NCI-H2107 treated with DMSO at 0.1 percent for 48 hours (cell line): ENCODE measurements around the gene MEAK7.

Experiments used
- DNase-seq: peaks from one replicate; lab custom pipeline; 2025; ENCODE audit not compliant: unreplicated experiment; lab: John Stamatoyannopoulos, UW

Gene MEAK7, protein sequence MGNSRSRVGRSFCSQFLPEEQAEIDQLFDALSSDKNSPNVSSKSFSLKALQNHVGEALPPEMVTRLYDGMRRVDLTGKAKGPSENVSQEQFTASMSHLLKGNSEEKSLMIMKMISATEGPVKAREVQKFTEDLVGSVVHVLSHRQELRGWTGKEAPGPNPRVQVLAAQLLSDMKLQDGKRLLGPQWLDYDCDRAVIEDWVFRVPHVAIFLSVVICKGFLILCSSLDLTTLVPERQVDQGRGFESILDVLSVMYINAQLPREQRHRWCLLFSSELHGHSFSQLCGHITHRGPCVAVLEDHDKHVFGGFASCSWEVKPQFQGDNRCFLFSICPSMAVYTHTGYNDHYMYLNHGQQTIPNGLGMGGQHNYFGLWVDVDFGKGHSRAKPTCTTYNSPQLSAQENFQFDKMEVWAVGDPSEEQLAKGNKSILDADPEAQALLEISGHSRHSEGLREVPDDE

DNA sequence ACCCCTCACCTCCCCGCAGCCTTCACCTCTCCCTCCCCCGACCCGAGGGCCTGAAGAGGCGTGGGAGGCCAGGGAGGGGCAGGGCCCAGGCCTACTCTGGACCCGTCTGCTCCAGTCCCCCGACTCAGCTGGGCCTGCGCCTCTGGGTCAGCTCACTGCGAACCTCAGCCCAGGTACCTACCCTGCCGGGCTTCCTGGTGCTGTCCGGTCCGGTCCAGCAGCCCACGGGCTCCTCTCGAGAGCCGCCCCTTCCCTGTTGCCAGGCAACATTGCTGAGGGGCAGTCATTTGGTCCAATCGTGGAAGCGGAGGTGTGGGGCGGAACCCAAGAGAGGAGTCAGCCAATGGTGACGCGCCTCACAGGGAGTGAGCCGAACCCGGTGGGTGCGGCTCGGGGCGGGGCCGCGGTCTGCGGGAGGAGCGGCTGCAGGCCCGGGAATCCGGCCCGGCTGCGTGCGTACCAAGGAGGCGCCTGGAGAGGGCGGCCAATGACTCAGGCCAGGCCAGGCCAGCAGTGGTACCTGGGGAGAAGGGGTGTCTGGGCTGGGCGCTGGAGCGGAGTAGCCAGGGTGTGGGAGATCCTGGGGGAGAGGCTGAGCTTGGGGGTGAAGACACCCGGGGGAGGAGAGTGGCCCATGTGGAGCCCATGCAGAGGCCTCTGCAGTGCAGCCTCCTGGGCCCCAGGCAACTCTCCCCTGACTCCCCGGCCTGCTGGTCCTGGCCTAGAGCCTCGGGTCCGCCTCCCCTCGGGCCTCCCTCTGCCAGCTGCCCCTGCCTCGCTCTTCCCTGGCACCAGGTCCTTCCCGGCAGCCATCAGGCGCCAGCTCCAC is at the start of gene MEAK7:
Gene MEAK7 (minus strand): TSS at position 240 of the 829 bp plus-strand sequence. CDS start 6,573 bp downstream, outside the sequence.
- no peak for DNase-seq

DNA sequence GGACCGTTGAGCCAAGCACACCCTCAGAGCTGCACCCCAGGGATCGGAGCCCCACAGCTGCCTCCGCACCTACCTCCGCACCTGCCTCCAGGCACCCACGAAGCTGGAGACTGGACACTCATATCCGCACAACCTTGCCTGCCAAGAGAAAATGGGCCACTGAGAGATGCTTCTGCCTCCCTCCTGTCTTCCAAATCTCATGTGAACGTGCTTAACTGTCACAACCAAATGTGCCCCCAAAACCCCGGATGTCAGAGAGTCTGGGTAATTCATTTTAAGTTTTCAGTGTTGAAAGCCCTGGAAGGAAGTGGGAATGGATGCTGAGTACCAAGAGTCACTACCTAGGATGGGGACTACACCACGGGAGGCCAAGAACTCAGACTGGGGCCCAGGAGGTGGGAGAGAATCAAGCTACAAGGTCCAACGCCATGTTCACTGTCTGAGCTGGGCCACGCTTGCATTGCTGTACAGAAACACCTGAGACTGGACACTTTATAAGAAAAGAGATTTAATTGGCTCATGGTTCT is 49.5 kb upstream of the MEAK7 start:
- no peak for DNase-seq

DNA sequence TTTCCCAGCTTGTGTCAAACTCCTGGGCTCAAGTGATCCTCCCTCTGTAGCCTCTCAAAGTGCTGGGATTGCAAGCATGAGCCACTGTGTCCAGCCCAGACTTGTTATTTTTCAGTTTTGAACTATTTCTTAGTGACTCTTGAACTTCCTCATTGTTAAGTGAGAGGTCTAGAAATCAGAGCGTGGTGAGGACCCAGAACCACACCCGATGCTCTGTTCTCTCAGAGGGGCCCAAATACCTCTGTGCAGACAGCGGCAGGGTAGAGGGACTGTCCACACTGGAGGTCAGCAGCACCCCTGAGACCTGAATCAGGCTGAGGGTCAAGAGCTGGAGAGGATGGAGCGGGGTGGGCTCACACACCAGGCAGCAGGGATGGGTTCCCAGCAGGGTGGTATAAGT is 47.7 kb upstream of the MEAK7 start:
- no peak for DNase-seq

DNA sequence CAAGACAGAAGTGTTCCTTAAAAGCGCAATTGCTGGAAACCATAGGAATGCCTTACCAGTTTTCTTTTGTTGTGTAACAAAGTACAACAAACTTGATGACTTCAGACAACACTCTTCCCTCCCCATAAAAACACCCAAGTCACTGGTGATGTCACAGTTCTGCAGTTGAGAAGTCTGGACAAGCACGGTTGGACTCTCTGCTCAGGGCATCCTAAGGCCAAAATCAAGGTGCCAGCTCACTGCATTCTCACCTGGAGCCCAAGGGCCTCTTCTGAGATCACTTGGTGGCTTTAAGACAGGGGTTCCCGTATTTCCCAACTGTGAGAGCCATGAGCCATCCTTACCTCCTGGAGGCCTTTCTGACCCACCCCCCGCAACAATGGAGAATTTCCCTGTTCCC is 45.6 kb upstream of the MEAK7 start:
- no peak for DNase-seq

DNA sequence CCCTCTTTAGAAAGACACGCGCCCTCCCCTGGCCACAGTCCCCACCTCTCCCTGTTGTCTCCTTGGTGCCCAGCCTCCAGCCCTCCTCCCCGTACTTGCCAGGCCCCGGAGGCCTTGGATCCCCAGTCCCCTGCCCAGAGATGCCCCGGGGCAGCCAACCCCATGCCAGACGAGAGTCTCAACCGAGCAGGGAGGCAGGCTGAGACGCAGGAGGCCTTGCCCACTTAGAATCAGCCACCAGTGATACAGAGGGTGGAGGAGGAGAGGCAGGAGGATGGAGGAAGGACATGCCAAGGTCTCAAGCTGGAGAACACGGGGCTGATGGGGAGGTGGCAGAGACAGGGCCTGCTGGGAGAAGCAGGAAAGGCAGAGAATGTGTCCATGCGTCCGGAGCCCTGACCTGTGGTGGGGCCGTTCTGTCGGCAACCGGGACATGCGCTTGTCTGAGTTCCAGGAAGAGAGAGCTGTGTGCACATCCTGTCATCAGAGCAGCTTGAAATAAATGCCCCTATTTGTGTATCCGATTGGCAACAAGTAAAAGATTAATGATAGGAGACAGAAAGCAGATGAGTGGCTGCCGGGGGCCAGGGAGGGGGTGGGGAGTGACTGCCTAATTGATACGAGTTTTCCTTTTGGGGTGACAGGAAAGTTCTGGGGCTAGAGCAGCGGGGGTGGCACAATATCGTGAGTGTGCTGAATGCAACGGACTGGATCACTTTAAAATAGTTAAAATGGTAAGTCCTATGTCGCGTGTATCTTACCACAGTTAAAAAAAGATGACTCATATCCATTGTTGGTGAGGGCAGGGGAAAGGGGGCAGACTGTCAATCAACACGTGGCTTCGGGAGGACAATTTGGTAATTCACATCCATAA is 44.7 kb upstream of the MEAK7 start:
- DNase-seq = no peak

DNA sequence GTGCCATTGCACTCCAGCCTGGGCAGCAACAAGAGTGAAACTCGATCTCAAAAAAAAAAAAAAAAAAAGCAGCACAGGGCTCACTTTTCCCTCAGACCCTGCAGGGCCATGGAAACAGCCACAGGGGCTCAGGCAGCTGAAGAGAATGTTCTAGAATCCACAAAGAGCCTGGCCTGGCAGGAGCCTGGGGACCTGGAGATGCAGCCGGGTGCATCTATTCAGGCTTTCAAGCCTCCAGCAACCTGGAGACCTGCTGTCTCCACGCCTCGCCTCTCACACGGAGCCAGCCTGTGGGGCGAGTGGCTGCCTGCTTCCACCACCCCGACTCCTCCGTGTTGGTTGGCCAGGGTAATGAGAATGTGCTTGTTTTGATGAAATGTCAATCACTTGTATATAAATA is 44.0 kb upstream of the MEAK7 start:
- no peak for DNase-seq

DNA sequence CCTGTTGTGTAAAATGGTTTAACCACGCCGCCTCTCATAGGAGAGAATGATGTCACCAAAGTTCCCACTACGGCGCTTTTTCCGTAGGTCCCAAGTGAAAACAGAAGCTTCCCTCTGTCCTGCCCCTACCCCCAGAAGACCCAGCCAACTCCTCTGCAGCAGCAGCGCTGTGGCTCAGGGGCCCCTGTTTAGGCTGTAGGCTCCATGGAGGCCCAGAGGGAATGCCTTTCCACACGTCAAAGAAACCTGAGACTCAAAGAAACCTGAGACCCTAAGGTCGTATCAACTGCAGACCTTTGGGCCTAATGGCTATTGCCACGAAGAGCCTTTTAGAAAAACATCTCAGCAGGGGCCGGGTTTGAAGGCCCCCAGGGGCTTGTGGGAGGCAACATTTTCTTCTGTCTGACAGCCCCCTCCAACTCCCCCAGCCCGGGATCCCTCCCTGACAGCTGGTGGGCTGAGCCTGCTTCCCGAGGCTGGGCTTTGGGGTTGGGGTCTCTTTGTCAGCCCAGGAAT is 43.1 kb upstream of the MEAK7 start:
- DNase-seq = no peak

DNA sequence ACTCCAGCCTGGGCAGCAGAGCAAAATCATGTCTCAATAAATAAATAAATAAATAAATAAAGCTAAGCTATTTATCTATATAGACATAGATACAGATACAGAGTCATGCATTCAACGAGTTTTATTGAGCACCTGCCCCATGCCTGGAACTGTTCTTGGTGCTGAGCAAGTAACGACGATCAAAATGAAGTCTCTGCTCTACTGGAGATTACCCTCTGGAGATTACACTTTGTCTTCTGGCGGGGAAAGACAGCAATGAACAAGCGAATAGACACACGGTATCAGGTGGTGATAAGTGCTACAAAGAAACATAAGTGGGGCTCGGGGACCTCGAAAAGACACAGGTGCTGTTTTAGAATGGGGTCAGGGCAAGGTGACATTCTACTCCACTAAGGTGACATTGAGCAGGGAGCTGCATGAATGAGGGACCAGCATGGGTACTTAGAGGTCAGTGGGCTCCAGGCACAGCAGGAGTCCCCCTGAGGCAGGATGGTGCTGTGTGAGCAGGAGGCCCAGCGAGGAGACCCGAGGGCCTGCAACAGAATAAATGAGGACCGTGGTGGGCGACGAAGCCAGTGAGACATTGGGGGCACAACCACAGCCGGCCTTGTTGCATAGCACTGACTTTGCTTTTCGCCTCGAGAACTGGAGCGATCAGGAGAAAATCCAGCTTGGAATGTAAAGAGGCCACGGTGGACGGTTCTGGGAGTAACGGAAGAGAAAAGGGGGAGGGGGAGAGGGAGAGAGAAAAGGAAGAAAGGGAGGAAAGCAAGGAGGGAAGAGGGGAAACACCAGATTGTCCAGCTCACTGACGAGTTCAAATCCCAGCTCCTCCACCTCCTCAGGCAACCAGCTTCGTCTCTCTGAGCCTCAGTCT is 42.4 kb upstream of the MEAK7 start:
- DNase-seq = no peak

DNA sequence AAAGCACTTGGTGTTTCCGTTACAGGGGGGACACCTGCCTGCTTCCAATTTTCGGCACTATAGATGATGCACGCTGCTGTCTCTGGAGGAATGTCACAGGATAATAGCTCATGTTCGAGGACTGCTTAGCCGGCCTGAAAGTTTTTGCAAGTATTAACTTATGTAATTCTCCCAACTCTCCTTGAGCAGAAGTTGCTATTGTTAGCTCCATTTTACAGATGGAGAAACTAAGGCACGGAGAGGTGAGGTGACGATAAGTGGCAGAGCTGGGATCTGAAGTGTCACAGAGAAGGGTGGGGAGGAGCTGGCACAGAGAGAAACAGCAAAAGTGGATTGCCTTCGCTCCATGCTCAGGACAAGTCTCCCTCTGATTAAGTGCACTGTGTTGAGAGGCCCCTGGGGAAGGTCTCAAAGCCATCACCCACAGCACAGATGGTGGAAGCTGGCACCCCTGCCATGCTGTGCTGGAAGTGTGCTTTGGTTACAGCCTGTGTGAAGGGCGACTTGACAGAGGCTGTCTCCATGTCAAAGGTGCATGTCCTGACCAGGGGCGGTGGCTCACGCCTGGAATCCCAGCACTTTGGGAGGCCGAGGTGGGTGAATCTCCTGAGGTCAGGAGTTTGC is 40.8 kb upstream of the MEAK7 start:
- DNase-seq = peak; percentile 78

DNA sequence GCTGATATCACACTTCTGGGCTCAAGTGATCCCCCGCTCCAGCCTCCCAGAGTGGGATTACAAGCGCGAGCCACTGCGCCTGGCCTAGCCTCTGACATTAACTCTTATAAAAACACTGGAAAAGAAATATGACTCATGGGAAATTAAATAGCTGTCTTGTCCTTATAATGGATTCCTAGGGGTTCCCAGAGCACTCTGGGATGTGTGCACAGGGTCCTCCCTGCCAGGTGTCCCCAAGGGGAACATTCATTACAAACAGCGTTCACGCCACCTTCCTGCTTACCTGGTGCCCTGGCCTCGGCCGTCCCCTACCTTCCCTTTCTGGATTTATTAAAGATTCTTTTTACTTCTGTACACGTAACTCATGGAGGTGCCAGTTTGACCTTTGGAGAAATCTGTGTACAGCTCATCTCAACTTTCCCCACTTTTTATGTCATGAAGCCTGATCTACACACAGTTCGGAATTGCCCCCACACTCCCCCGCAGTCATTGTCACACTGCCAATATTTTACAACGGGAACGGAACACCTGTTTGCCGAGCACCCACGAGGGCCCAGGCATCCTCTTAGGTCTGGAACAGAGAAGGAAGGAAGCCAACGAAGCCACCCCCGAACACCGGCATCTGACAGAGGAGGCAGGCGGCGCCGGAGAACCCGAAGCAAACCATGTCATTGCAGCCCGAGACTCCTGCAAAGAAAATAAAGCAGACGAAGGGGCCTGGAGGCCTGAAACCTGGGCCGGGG is 39.7 kb upstream of the MEAK7 start:
- DNase-seq = peak; percentile 87

DNA sequence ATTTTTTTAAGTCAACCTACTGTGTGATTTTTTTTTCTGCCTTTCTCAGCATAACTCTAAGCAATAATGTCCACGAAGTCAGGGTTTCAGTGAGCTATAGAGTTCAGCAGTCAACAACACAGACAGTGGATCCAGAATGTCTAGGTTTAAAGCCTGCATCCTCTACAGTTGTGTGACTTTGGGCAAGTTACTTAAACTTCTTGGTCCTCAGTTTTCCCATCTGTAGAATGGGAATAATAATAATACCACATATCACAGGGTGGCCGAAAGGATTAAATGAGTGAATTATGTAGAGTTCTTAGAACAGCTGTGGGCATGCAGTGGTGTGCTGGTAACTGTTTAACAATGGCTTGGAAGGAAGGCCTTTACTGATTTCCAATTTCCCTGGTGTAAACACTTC is 38.8 kb upstream of the MEAK7 start:
- DNase-seq = no peak

DNA sequence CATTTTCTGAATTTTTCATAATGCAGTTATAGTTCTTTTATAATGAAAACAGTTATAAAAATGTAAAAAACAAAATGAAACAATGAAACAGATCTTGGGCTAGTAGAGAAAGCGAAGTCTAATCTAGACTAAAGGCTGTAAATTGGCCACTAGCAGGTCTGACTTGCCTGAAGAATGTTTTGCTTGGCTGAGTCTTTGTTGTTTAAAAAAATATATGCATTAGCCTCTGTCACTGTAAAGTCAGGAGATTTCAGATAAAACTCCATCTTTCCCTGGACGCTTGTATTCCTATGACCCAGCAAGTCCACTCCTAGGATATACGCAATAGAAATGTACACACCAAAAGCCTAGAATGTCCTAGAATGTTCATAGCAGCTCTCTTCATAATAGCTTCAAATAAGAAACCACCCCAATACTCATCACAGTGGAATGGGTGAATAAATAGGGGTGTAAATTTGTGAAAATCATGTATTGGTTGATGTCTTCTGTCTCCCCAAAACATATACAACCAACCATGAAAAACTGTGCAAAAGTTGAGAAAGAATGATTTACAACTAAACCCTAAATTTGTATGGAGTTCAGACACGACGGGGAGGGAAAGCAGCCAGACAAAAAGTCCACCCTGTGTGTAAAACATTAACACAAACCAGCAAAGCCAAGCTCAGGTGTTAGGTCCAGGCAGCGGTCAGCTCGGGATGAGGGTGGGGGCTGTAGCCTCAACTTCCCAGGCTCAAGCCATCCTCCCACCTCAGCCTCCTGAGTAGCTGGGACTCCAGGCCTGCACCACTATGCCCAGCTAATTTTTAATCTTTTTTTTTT is 37.7 kb upstream of the MEAK7 start:
- no peak for DNase-seq

DNA sequence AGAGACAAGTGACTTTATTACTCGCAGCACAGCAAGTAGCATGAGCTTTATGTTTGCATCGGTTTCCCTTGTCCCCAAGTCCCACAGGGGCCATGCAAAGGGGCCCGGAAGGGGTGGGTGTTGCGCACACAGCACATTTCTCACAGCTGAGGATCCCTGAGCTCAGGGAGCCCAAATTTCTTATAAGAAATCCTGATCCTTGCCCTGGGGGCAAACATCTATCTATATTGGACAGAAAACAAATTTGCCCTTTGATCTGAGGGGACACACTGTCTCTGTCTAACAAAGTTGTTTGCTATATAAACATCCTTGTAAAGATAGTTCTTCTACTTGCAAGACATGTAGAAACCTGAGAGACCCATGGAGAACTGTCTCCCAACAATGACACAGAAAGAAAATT is 35.7 kb upstream of the MEAK7 start:
- no peak for DNase-seq

DNA sequence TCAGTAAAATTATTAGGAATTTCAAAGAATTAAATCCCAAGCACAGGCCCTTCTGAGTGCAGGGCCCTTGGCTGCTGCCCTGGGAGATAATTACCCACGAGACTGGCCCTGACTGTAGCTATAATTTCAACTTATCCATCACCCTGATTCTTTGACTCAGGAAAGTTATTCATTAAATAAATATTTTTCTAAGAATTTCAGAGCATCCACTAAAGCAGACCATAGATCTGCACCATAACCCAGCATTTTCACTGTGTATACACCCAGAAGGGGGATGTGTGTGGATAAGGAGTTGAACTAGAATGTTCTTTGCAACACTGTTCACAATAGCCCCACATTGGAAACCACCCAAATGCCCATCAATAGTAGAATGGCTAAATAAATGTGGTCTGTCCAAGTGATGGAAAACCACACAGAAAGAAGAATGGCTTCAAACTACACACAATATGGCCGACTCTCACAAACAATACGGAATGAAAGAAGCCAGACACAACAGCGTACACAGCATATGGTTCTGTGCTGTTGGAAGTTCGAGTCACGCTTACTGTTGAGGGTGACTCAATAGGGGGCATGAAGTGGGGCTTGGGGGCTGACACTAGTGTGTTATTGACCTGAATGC is 33.9 kb upstream of the MEAK7 start:
- DNase-seq = no peak

DNA sequence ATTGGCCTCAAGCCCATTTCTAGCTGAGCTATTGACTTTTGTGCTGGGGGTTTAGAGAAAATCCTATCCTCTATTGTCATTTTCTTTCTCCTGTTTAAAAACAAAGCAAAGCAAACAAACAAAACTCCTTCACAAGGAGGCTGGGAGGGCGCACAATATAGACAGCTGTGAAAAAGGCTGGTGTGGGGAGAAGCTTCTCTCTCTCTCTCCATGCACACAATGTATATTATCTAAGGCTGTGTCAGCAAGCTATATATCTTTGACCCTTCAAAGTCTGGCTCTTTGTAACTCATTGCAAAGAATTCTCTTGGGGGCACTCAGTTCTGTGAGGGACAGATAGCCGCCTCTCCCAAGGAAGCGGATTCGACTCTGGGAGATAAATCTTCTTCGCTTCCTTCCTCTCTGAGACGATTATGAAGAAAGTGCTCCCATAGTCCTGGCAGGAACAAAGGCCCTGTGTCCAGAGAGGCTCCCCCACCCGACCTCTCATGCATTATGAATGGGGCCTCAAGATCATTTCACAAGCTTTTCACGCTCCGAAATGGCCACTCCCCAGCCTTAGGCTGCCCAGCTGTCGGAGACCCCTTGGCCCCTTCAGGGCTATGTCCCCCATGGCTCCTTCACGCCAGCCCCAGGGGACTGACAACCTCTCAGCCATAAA is 33.2 kb upstream of the MEAK7 start:
- DNase-seq = no peak

DNA sequence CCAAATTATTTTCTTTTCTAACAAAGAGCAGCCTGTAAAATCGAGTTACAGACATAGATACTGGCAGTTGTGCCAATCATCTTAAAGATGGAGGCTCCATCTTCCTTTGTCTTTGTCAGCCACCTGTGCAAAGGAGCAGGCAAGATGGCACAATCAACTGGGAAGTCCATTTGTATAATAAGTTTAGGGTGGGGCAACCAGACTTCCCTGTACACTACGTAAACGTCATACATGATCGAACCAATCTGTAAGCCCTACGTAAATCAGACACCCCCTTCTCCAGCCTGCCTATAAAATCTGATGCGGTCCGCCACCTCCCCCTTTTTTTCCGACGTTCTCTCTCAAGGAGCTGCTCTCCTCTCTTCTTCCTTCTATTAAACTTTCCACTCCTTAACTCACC is 31.4 kb upstream of the MEAK7 start:
- DNase-seq = no peak

DNA sequence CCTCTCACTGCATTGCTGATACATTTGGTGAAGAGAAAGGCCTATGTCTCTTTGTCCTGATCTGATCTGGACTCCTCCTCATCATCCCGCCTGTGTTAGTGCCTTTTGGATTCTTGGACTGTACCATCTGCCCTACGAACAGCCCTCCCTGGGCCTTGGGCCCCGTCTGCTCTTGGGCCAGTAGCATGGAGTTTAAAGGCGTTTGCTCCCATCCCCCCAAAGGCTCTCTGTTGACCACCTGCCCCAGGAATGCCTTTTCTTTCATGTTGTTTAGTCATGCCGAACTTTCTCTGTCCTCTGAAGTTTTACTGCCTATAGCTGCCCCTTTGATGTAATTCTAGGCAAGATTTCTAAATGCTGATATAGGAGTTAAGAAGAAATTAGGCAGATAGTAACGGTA is 30.9 kb upstream of the MEAK7 start:
- no peak for DNase-seq
